CD4-positive, alpha-beta T cell treated with Interleukin-4 for 4 hours (primary cell): ENCODE data around the gene GADD45A.

Experiments used
- DNase-seq: peaks from one replicate; pipeline ENCODE4 v3.0.0-alpha.2; 2020

GADD45A gene

DNA sequence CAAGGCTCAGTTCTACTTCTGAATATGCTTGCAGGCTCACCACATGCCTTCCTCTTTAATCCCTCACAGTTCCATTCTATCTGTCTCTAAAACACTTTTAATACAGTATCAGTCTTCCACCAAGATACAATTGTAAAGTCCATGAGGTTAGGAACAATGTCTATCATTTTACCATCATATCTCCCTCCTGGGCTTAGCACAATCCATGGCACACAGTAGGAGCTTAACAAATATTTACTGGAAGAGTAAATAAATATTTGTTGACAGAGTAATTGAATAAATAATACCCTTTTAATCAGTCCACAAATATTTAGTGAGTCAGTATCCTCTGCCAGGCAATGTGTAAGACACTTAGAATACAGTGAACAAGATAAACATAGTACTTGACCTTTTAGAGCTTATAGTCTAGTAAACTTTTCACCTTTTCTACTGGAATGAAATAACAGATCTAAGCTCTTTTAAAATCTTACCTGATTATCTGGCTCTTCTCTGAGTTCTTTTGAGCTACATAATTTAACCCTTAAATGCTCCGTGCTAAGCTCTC, 12.7 kb upstream of the GADD45A start:
- no peak for DNase-seq

DNA sequence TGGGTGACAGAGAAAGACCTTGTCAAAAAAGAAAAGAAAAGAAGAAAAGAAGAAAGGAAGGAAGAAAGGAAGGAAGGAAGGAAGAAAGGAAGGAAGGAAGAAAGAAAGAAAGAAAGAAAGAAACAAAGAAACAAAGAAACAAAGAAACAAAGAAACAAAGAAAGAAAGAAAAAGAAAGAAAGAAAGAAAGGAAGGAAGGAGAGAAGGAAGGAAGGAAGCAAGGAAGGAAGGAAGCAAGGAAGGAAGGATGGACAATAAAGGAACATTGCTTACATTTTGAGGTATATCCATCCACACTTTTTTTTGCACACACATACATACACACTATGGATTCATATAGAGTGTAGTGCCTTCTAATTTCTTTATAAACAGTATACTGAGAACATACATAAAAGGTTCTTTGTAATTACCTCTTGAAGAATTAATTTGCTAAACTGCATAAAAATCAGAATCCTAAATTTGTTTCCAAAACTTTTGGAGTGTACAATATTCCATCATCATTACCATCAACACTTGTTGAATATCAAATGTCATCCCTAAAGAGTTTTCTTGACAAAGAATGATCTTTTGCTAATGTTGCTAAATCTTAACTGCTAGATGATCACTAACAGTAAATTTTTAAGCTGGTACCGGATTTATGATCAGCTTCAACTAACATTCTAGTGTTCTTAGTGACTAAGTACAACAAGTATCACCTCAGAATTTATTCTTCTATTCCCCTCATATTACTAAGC, 11.4 kb upstream of the GADD45A start:
- no peak for DNase-seq

DNA sequence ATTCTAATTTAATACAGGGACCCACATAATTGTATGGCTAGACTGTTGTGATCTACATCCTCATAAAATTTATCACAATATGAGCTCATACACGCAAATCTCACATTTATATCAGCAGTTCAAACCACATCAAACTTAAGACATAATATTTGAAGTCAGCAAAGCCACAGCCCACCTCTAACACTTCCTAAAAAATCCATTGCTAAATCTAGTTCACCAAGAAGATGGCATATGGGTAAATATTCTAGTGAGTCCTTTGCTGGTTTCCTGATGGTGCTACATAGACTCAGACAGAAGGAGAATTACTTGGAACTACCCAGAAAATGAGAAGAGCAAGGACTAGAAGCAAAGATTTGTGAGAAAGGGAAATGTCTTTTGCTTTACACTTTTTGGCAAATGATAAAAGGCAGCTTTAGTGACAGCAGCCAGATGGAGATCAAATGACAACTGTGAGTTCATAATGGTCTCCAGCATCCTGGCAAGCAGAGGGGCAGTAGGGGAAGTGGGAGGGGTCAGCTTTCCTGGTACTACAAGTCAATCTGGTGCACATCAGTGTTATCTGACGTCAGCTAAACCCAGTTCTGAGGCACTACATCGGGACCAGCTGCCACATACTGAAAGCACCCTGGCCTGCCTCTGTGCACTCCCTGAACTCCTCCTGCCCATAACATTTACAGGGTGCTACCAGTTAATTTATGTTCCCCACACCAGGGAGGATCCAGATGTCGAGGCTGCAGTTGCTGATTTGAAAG, 10.6 kb upstream of the GADD45A start:
- DNase-seq, result peak; percentile 26

DNA sequence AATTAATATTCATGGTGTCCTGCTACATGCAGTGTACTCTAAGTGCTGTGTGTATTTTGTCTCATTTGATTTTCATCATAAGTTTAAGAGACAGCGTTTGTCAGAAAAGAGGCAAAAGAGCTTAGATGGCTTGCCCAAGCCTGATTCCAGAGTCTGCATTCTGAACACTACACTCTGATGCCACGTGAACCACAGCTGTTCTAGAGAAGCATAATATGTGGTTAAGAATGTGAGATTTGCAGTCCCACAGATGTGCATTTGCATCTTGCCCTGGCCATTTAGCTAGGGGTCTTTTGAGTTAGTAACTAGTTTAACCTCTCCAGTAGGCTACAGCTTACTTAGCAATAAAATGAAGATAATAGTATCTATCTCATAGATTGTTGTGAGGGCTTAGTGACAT, 9.2 kb upstream of the GADD45A start:
- no peak for DNase-seq

DNA sequence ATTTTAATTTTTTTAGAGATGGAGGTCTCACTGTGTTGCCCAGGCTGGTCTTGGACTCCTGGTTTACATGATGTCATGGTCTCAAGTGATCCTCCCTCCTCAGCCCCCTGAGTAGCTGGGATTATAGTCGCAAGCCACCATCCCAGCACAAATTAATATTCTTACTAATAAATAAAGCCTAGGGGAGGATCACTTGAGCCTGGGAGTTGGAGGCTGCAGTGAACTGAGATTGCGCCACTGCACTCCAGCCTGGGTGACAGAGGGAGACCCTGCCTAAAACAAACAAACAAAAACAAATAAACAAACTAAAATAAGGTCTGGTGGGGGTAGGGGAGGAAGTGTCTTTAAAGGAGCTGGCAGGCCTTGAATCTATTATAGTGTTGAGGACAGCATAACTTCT, 8.7 kb upstream of the GADD45A start:
- DNase-seq, result no peak

DNA sequence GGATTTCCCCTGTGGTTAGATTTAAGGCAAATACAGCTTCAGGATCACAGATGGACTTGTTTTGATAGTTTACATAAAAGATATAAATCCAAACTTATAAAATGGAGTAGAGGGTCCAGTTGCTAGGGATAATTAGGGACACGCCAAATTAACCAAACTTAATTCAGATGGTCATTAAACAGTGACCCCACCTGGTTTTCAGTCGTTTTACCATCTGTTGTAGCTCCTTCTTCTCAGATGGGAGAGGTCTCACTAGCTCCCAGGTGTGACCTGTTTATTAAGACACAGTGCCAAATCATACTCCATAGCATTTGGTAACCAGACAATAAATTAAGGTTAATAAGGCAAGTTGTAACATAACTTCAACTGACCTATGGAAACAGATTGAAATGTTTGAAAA, 8.1 kb upstream of the GADD45A start:
- DNase-seq, result no peak

DNA sequence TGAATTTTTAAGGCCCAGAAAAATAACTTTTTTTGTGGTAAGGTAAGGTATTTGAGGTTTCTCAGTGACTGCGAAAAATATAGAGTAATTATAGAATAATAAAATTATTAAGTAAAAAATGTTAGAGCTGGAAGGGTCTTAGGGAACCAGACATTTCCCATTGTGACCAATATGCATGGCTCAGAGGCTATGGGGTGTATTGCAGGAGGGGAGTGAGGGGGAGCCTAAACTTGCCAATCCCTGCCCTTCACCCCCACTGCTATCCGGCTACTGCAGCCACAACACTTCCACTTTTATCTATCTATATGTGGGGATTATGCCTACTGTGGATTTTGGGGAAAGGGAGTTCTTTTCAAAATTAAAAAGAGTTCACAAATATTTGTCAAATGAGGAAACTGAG, 7.6 kb upstream of the GADD45A start:
- no peak for DNase-seq

DNA sequence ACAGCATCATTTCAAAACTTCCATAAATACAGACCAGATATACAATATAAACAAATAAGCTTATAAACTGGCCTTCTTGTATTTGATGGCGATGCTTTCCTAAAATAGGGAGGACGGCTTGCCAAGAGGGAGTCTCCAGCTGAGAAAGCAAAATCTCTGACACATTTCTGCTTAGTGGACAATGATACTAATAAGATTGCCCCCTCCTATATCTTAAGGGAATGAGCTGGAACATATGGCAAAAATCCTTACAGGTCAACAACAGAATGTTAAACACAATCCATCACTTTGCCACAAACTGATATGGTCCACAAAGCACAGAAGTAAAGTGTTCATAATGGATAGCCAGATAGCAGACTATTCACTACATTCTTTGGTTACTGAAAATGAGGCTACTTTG, 7.1 kb upstream of the GADD45A start:
- DNase-seq, result no peak

DNA sequence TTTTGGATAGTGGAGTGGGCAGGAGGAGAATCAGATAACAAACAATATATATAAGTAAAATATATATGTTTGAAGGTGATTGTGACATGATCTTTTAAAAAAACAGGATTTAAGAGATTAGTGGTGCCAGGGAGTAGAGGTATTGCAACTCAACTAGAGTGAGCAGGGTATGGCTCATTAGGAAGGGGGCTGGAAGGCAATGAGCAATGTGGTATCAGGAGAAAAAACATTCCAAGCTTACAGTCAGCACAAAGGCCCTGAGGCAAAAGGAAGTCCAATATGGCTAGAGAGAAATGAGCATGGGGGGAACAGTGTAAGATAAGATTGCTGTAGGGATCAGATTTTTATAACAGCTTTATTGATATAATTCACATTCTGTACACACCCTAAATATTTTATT, 5.3 kb upstream of the GADD45A start:
- DNase-seq, result no peak

DNA sequence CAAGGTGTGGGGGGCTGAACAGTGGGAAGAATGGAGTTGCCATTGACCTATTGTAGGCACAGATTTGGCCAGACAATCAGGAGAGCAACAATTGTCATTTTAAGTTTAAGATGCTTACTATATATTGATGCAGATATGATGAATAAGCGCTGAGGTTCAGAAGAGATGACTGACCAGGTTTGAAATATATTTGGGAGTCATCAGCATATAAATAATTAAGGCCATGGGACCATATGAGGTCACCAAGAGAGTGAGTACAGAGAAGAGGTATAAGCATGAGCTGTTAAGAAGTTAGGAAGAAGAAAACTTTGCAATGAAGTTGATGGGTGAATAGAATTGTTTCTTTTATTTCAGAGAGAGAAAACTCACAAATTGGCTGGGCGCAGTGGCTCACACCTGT, 4.5 kb upstream of the GADD45A start:
- DNase-seq, result no peak

DNA sequence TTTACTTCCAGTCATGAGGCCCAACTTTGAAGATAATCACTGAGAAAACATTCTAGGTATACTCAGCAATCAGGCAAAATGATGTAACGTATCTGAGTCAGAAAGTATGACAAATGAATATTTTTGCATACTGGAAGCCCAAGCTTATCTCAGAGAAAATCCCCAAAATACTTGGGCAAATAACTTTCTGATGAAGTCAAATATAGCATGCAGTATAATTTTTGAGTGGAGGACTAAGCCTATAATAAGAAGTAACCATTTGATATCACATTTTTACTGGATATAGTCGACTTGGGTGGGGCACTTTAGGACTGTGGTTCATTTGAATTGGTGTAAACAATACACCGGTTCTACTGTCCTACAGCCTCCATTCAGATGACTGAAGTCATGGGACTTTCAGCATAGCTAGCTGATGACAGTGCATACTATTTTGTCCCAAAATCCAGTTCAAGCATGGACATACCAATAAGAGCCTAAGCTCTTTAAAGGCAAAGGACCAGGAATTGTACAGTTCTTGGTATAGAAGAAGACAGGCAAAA, 2.3 kb upstream of the GADD45A start:
- DNase-seq, result no peak

DNA sequence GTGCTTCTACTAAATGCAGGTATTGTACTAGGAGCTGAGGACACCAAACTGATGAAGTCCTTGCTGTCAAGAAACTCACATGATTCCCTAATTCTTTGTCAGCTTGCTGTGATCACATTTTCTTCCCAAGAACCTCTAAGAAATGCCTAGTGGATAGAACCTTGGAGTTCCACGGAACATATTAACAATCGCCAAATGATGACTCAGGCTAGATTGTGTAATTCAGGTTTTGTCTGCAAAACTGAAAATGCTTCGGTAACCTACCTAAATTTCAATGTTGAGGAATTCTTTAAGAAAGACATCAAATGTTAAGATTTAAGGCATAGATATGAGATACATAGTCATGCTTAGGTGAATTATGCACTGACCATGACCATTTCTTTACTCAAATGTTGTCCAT, 1.7 kb upstream of the GADD45A start:
- no peak for DNase-seq

DNA sequence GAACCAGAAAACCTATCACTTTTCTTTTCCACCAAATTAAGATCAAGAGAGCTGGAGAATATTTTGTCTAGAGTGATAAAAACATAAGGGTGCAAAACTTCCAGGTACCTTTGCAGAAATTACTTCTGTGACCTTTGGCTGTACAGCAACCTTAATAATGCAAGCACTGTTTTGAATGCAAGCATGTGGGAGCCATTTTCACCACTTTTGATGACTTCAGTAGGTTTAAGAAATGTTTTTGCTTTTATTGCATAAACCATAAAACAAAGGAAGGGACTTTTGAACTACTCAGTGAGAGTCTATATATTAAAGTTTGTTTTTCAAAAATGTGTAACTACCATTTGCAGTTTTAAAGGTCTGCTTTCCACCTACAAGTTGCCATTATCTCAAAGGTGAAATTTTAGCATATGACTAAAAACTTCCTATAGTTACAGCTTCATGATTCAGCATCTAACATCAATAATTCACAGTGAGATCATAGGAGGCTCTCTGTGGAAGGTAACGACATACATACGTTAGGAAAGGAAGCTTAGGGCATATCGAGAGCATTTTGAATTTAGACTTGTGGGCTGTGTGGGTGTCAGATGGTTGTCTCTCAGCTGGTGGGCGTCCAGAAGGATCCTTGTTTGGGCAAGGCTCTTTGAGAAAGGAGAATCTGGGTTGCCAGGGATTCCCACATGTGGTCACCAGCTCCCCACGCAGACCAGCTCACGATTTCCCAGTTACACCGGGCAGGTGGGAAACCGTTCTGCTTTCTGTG, 1.1 kb upstream of the GADD45A start:
- peak; percentile 11 for DNase-seq

DNA sequence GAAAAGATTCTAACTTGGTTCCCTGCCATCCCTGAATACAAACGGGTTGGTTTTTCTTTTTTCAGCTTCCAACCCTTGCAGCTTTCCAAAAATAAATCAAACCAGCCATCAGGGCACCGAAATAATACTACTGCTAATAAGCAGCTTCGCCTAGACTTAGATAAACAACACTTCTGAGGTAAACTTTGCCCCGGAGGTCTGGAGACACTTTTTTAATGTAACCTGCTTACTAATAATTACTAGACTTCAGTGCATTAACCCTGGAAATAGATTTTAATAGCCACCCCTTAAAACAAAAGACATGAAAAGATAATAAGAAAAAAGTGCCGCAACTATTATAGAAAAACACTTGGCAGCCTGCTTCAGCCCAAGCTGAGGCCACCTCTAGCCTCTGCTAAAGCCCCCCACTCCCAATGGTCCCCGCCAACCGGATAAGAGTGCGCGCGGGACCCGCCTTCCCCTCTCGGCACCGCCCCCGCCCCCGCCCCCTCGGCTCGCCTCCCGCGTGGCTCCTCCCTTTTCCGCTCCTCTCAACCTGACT, 405 bp upstream of the GADD45A start:
- DNase-seq, result peak; percentile 2

DNA sequence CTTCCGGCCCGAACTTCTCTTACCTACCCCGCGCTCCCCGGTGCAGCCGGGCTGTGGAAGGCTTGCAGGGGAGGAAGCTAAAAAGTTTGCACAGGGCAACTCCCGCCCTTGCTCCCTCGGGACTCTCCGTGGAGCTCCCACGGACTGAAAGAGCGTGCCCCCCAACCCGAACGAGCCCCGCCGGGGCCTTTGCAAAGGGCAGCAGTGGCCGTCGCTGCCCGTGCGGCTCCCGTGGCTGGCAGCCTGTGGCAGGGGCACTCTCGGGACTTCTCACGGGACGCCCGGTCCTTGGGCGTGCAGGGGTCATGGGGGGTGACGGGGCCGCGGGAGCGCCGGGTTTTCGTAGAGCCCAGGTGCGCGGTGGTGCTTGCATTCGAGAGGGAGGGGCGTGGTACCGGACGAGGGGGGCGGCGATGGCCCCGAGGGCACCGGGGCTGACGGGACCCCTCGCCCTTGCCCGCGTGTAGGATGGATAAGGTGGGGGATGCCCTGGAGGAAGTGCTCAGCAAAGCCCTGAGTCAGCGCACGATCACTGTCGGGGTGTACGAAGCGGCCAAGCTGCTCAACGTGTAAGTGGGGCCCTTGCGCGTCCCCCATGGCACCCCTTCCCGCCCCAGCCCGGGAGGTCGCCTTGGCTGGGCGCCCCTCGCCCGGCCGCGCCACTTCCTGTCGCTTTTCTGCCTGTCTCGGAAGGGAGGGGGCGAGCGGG, 711 bp downstream of the GADD45A start:
- peak; percentile 30 for DNase-seq

DNA sequence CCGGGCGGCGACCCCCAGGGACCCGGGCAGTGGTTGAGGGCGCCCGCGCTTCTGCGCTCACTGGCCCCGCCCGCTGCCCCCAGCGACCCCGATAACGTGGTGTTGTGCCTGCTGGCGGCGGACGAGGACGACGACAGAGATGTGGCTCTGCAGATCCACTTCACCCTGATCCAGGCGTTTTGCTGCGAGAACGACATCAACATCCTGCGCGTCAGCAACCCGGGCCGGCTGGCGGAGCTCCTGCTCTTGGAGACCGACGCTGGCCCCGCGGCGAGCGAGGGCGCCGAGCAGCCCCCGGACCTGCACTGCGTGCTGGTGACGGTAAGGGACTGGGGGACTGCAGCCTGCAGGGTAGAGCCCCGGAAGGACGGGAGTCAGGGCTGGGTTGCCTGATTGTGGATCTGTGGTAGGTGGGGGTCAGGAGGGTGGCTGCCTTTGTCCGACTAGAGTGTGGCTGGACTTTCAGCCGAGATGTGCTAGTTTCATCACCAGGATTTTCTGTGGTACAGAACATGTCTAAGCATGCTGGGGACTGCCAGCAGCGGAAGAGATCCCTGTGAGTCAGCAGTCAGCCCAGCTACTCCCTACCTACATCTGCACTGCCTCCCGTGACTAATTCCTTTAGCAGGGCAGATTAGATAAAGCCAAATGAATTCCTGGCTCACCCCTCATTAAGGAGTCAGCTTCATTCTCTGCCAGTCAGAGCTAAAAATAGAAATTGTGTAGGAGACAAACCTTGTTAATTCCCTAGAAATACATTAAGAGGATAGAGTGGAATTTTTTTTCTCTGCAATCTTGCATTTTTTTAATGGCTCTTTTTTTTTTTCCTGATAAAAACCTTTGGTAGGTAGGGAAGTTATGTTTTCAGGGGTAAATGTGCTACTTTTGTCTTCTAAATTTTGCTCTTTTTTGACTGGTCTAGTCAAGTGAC, 1.5 kb downstream of the GADD45A start:
- peak; percentile 50 for DNase-seq

DNA sequence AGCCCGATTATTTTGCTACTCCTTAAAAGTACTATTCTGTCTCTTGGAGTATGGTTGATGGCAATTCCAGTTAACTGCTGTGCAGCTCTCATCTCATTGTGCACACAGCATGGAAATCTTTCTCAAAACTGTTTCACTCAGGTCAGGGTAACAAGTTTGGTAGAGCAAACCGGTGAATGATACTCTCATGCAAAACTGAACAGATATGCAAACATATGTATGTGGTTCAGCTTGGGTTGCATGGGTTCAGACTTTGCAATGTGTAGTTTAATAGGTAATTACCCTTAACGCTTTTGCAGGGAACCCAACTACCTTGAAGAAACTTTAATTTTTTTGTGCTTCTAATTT, 2.2 kb downstream of the GADD45A start:
- DNase-seq, result no peak

DNA sequence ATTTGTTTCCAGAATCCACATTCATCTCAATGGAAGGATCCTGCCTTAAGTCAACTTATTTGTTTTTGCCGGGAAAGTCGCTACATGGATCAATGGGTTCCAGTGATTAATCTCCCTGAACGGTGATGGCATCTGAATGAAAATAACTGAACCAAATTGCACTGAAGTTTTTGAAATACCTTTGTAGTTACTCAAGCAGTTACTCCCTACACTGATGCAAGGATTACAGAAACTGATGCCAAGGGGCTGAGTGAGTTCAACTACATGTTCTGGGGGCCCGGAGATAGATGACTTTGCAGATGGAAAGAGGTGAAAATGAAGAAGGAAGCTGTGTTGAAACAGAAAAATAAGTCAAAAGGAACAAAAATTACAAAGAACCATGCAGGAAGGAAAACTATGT, 2.6 kb downstream of the GADD45A start:
- DNase-seq, result no peak

DNA sequence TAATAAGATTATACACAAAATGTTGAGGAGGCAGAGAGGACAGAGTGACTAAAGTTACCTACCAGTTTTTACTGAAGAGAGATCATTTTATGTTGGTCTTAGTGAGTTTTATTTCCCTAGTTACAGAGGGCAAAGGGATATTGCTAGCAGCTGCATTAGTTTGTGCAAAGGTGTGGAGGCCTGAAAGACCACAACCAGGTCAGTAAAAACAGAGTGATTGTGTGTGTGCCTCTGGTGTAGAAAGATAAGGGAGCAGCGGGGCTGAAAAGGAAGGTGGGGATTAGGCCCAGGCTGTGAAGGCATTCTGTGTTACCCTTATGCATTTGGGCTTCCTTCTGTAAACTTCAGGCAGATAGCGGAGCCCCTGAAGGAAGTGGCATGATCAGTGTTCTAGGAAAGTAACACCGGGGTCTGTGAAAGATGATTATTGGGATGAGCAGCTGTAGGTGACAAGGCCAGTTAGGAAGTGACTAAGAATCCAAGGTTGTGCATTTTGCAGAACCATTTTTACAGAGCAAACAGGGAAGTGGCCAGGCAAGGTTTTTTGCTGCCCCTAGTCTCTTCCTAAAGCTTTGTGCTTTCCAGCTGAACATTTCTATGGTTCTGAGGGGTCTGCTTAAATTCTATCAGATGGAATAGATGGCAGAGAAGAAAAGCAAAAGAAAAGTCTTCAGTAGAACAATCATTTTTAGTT, 3.7 kb downstream of the GADD45A start:
- no peak for DNase-seq

DNA sequence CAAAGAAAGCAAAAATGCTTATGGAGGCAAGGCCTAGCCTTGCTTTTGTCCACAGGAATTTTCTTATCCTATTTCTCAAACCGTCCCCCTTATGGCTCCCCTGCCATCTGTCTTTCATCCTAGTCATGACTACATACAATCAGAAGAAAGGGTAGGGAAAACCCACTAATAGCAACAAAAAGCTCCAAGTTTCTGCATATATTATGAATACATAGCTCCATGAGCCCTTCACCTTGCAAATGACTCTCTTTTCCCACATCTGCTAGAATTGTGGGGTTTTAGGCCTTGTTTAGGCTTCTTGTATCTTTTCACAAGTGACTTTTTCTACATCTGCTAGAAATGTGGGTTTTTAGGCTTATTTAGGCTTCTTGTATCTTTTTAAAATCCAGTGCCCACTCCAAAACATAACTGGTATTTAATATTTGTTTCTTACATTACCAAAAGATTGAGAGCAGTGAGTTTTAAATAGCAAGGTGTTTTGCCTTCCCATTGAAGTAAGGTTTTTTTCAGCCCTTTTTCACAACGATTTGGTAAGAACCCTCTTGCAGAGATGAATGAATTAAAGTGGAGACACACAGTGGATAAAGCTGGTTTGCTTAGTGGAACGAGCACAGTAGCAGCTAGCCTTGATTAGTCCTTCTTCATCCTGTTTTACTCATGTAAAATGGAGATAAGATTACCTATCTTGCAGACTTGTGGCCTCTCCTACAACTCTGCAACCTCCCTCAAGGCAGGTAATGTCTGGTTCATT, 4.4 kb downstream of the GADD45A start:
- no peak for DNase-seq
